Mesenchymal stem cell (in vitro differentiated cells and primary cell): ENCODE data around the gene NOVA1.
A peak's percentile ranks its signal among the peaks of the same experiment; 100 is the strongest.

Experiments
- DNase-seq: peaks from one replicate; pipeline ENCODE4 v3.0.0-alpha.2; 2013
- H2AFZ ChIP-seq: one replicate; pipeline ENCODE4 v1.6.1; 2013; ENCODE audit warnings: low read depth, mild to moderate bottlenecking, control low read depth, inconsistent platforms, low read length, moderate library complexity
- H2AK5ac ChIP-seq: 2 replicates; pipeline ENCODE4 v1.6.1; 2013; ENCODE audit warnings: low read length, moderate library complexity, mild to moderate bottlenecking, inconsistent platforms; ENCODE audit not compliant: severe bottlenecking
- H2BK120ac ChIP-seq: one replicate; pipeline ENCODE4 v1.6.1; 2013; ENCODE audit warnings: low read depth, mild to moderate bottlenecking, inconsistent platforms, low read length, moderate library complexity
- H2BK12ac ChIP-seq, 2 experiments: one replicate each; pipeline ENCODE4 v1.6.1; 2013; ENCODE audit warnings: inconsistent platforms in 2 of 2, low read length in 2 of 2, mild to moderate bottlenecking in 2 of 2, moderate library complexity in 2 of 2, control low read depth in 1 of 2
- H2BK15ac ChIP-seq: one replicate; pipeline ENCODE4 v1.6.1; 2013; ENCODE audit warnings: mild to moderate bottlenecking, low read depth, inconsistent platforms; ENCODE audit not compliant: poor library complexity, severe bottlenecking
- H2BK5ac ChIP-seq: 2 replicates; pipeline ENCODE4 v1.6.1; 2013; ENCODE audit warnings: low read depth, mild to moderate bottlenecking, low read length, control low read depth, inconsistent platforms; ENCODE audit not compliant: poor library complexity, severe bottlenecking
- H3K14ac ChIP-seq, 2 experiments: one replicate each; pipeline ENCODE4 v1.6.1; 2013; ENCODE audit warnings: inconsistent platforms in 2 of 2, low read length in 2 of 2, control low read depth in 1 of 2, mild to moderate bottlenecking in 1 of 2, moderate library complexity in 1 of 2
- H3K18ac ChIP-seq, 2 experiments: one replicate each; pipeline ENCODE4 v1.6.1; 2013; ENCODE audit warnings: inconsistent platforms in 2 of 2, low read length in 2 of 2, control low read depth in 1 of 2, low read depth in 1 of 2, mild to moderate bottlenecking in 1 of 2
- H3K23ac ChIP-seq, 2 experiments: one replicate each; pipeline ENCODE4 v1.6.1; 2013; ENCODE audit warnings: inconsistent platforms in 2 of 2, low read length in 2 of 2, mild to moderate bottlenecking in 2 of 2, moderate library complexity in 2 of 2, control low read depth in 1 of 2
- H3K27ac ChIP-seq: 2 replicates; pipeline ENCODE4 v1.5.1; 2013; ENCODE audit warnings: mild to moderate bottlenecking, moderate library complexity, low read length, control low read depth, inconsistent platforms; ENCODE audit not compliant: poor library complexity, severe bottlenecking
- H3K27me3 ChIP-seq, 2 experiments: 2 replicates each; pipeline versions ENCODE4 v1.6.1 to v1.7.0; 2013; ENCODE audit warnings: low read length in 2 of 2, mild to moderate bottlenecking in 2 of 2, moderate library complexity in 2 of 2, control low read depth in 1 of 2, inconsistent platforms in 1 of 2; ENCODE audit not compliant: control insufficient read depth in 1 of 2, insufficient read depth in 1 of 2
- H3K36me3 ChIP-seq, 2 experiments: 2 replicates each; pipeline versions ENCODE4 v1.6.1 to v1.7.0; 2013; ENCODE audit warnings: low read length in 2 of 2, control low read depth in 1 of 2, inconsistent platforms in 1 of 2, low read depth in 1 of 2, mild to moderate bottlenecking in 1 of 2; ENCODE audit not compliant: insufficient read depth in 2 of 2, control insufficient read depth in 1 of 2
- H3K4ac ChIP-seq, 2 experiments: one replicate each; pipeline ENCODE4 v1.6.1; 2013; ENCODE audit warnings: inconsistent platforms in 2 of 2, low read length in 2 of 2, mild to moderate bottlenecking in 2 of 2, moderate library complexity in 2 of 2, control low read depth in 1 of 2, low read depth in 1 of 2
- H3K4me1 ChIP-seq: 2 replicates; pipeline ENCODE4 v1.6.1; 2013; ENCODE audit warnings: low read depth, low read length, control low read depth; ENCODE audit not compliant: control insufficient read depth, insufficient read depth
- H3K4me2 ChIP-seq: 2 replicates; pipeline ENCODE4 v1.6.1; 2013; ENCODE audit warnings: low read length, mild to moderate bottlenecking, inconsistent platforms; ENCODE audit not compliant: poor library complexity, severe bottlenecking
- H3K4me3 ChIP-seq, 2 experiments: 2 replicates each; pipeline versions ENCODE4 v1.5.1 to v1.7.0; 2013; ENCODE audit warnings: low read length in 2 of 2, mild to moderate bottlenecking in 2 of 2, control low read depth in 1 of 2, low read depth in 1 of 2; ENCODE audit not compliant: insufficient read depth in 1 of 2
- H3K79me1 ChIP-seq: replicated peaks from 2 replicates; pipeline ENCODE4 v1.6.1; 2013; ENCODE audit warnings: mild to moderate bottlenecking, control low read depth, low read length, inconsistent platforms; ENCODE audit not compliant: poor library complexity, severe bottlenecking
- H3K9ac ChIP-seq: 2 replicates; pipeline ENCODE4 v1.7.0; 2013; ENCODE audit warnings: mild to moderate bottlenecking, low read length, moderate library complexity
- H3K9me3 ChIP-seq: 2 replicates; pipeline ENCODE4 v1.7.0; 2013; ENCODE audit warnings: mild to moderate bottlenecking, low read length; ENCODE audit not compliant: control insufficient read depth
- H4K8ac ChIP-seq: one replicate; pipeline ENCODE4 v1.6.1; 2013; ENCODE audit warnings: inconsistent platforms, mild to moderate bottlenecking, low read length, moderate library complexity
- H4K91ac ChIP-seq: one replicate; pipeline ENCODE4 v1.6.1; 2013; ENCODE audit warnings: mild to moderate bottlenecking, low read length, inconsistent platforms
- WGBS: methylation state at CpG from one replicate; pipeline ENCODE4 v1.1.7; 2013; ENCODE audit warnings: mixed read lengths; 5-methylcytosine and 5-hydroxymethylcytosine counted together

Gene NOVA1

GRCh38 chr14:26525085-26525484 is 72.7 kb downstream of the NOVA1 start:
- no peaks in the 10 kb centered on the region for H3K4me1 ChIP-seq
- peaks cover 10% of the 10 kb centered on the region for H3K79me1 ChIP-seq
- H2BK120ac ChIP-seq = no peak overlapping the region
- H3K4me2 ChIP-seq = no peak overlapping the region
- no peak overlapping the region for H2BK15ac ChIP-seq
- H2BK5ac ChIP-seq = no peak overlapping the region
- H3K9ac ChIP-seq = peak overlapping the region; percentile 78
- H2BK12ac ChIP-seq = no peak overlapping the region
- H4K91ac ChIP-seq = no peak overlapping the region
- H3K27me3 ChIP-seq = no peaks in the 10 kb centered on the region
- no peak for DNase-seq
- no peaks in the 10 kb centered on the region for H3K9me3 ChIP-seq
- H3K14ac ChIP-seq = no peak overlapping the region
- H3K23ac ChIP-seq = no peak overlapping the region
- no peak overlapping the region for H3K27ac ChIP-seq
- no peak overlapping the region for H2AFZ ChIP-seq
- H3K18ac ChIP-seq = no peak overlapping the region
- peaks cover 0 to 5% of the 10 kb centered on the region in 2 experiments for H3K36me3 ChIP-seq
- H3K4me3 ChIP-seq = peak overlapping the region in 1 of 2 experiments; percentile 11
- H4K8ac ChIP-seq = no peak overlapping the region
- no peak overlapping the region for H3K4ac ChIP-seq
- no peak overlapping the region for H2AK5ac ChIP-seq

- Histone ChIP-seq H3K79me1 (peaks cover 8% of the 10 kb centered on the region), H3K4ac (no peak overlapping the region), H3K27ac (no peak overlapping the region), H4K91ac (no peak overlapping the region), H2BK12ac (no peak overlapping the region), H3K18ac (no peak overlapping the region), H3K4me3 (peak overlapping the region in 1 of 2 experiments; percentile 38), H2AFZ (no peak overlapping the region), H3K9ac (peak overlapping the region; percentile 76), H3K9me3 (no peaks in the 10 kb centered on the region), H2AK5ac (no peak overlapping the region), H2BK15ac (no peak overlapping the region), H3K23ac (no peak overlapping the region), H3K4me1 (no peaks in the 10 kb centered on the region), H3K14ac (no peak overlapping the region), H3K27me3 (no peaks in the 10 kb centered on the region), H4K8ac (no peak overlapping the region), H3K36me3 (no peaks in the 10 kb centered on the region), H2BK5ac (no peak overlapping the region), H3K4me2 (no peak overlapping the region), H2BK120ac (no peak overlapping the region)
- DNase-seq = peak; percentile 63
- 0% methylated on average over 1 of the region's 2 CpGs for WGBS
Measured at GRCh38 chr14:26522967-26523366, 74.9 kb downstream of the NOVA1 start.

GRCh38 chr14:26517771-26518170 is 80.1 kb downstream of the NOVA1 start:
- H3K27me3 ChIP-seq = no peaks in the 10 kb centered on the region
- H3K4me2 ChIP-seq = no peak overlapping the region
- no peak overlapping the region for H2BK12ac ChIP-seq
- no peak overlapping the region for H2BK5ac ChIP-seq
- peaks cover 4% of the 10 kb centered on the region for H3K79me1 ChIP-seq
- no peak overlapping the region for H2AK5ac ChIP-seq
- H3K27ac ChIP-seq = no peak overlapping the region
- H3K4me3 ChIP-seq = no peak overlapping the region
- no peak overlapping the region for H3K23ac ChIP-seq
- H3K18ac ChIP-seq = no peak overlapping the region
- H3K9me3 ChIP-seq = no peaks in the 10 kb centered on the region
- no peak overlapping the region for H2BK15ac ChIP-seq
- H3K14ac ChIP-seq = no peak overlapping the region
- H3K9ac ChIP-seq = no peak overlapping the region
- no peak overlapping the region for H2AFZ ChIP-seq
- no peaks in the 10 kb centered on the region for H3K36me3 ChIP-seq
- no peak overlapping the region for H2BK120ac ChIP-seq
- H3K4ac ChIP-seq = no peak overlapping the region
- H4K91ac ChIP-seq = no peak overlapping the region
- H3K4me1 ChIP-seq = no peaks in the 10 kb centered on the region
- DNase-seq = no peak
- no peak overlapping the region for H4K8ac ChIP-seq

GRCh38 chr14:26500028-26500427 is 97.8 kb downstream of the NOVA1 start:
- H3K27ac ChIP-seq = no peak overlapping the region
- H3K4ac ChIP-seq = no peak overlapping the region
- no peak overlapping the region for H3K18ac ChIP-seq
- H2BK5ac ChIP-seq = no peak overlapping the region
- H3K23ac ChIP-seq = no peak overlapping the region
- H3K9ac ChIP-seq = no peak overlapping the region
- H4K91ac ChIP-seq = no peak overlapping the region
- no peaks in the 10 kb centered on the region for H3K9me3 ChIP-seq
- H2BK120ac ChIP-seq = no peak overlapping the region
- no peaks in the 10 kb centered on the region for H3K4me1 ChIP-seq
- H3K14ac ChIP-seq = no peak overlapping the region
- H3K27me3 ChIP-seq = no peaks in the 10 kb centered on the region
- no peak for DNase-seq
- no peak overlapping the region for H3K4me2 ChIP-seq
- 70% methylated on average over 2 of the region's 2 CpGs for WGBS
- peaks cover 1% of the 10 kb centered on the region for H3K79me1 ChIP-seq
- H2BK15ac ChIP-seq = no peak overlapping the region
- peaks cover 0 to 13% of the 10 kb centered on the region in 2 experiments for H3K36me3 ChIP-seq
- H4K8ac ChIP-seq = no peak overlapping the region
- H2AK5ac ChIP-seq = no peak overlapping the region
- H3K4me3 ChIP-seq = no peak overlapping the region
- H2BK12ac ChIP-seq = no peak overlapping the region
- H2AFZ ChIP-seq = no peak overlapping the region
